Liver (tissue), 2 donors: ENCODE results near the gene KLF16.

Source experiments
- CTCF ChIP-seq: fragments of 150-350 bp; IDR thresholded peaks from 2 replicates; pipeline ENCODE4 v1.5.1; 2017; ENCODE audit warnings: improper control_type of control experiment, low read depth, low read length; ENCODE audit not compliant: missing input control
- MAX ChIP-seq: IDR thresholded peaks from 2 replicates; pipeline ENCODE4 v1.6.1; 2016; ENCODE audit warnings: antibody characterized with exemption
- donor health status: healthy.

DNA sequence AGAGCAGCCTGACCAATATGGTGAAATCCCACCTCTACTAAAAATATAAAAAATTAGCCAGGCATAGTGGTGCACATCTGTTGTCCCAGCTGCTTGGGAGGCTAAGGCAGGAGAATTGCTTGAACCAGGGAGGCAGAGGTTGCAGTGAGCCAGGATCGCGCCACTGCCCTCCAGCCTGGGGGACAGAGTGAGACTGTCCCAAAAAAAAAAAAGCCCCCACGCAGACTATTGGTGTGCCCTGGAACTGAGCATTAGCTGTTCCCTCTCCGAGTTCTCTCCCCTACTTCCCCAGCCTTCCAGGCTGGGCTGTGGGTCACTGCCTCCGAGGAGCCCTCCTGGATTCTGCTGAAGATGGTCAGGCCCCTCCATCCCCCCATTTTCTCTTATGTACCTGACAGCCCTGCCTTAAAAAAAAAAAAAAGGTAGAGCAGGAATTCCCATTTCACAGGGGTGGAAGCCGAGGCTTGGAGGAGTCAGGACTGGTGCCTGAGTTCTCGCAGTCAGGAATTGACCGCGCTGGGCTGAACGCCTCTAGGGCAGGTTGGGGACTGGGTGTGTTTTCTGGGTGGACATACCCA, 43.7 kb upstream of the KLF16 start:
- TF ChIP-seq CTCF (no peak), MAX (no peak)
